BLaER1 (cell line): Measurements from ENCODE around the gene EPHA6.

Source experiments
- H3K27ac ChIP-seq: shearing (Covaris generic); formaldehyde crosslinking; 2 replicates; pipeline ENCODE4 v1.8.1; 2022
- H3K27me3 ChIP-seq: shearing (Covaris generic); formaldehyde crosslinking; 2 replicates; pipeline ENCODE4 v1.8.1; 2022
- H3K36me3 ChIP-seq: shearing (Covaris generic); formaldehyde crosslinking; 2 replicates; pipeline ENCODE4 v1.8.1; 2022
- H3K4me1 ChIP-seq: shearing (Covaris generic); formaldehyde crosslinking; 2 replicates; pipeline ENCODE4 v1.8.1; 2022
- H3K4me2 ChIP-seq: shearing (Covaris generic); formaldehyde crosslinking; 2 replicates; pipeline ENCODE4 v1.8.1; 2022
- H3K4me3 ChIP-seq: shearing (Covaris generic); formaldehyde crosslinking; 2 replicates; pipeline ENCODE4 v1.8.1; 2022
- H3K9ac ChIP-seq: shearing (Covaris generic); formaldehyde crosslinking; 2 replicates; pipeline ENCODE4 v1.8.1; 2022
- H3K9me3 ChIP-seq: shearing (Covaris generic); formaldehyde crosslinking; 2 replicates; pipeline ENCODE4 v1.8.1; 2022
- H4K20me1 ChIP-seq: shearing (Covaris generic); formaldehyde crosslinking; 2 replicates; pipeline ENCODE4 v1.8.1; 2022
- Cebpa-rat ChIP-seq: shearing (Covaris generic); IDR thresholded peaks from 2 replicates; pipeline ENCODE4 v1.8.1; 2022

EPHA6 gene

DNA sequence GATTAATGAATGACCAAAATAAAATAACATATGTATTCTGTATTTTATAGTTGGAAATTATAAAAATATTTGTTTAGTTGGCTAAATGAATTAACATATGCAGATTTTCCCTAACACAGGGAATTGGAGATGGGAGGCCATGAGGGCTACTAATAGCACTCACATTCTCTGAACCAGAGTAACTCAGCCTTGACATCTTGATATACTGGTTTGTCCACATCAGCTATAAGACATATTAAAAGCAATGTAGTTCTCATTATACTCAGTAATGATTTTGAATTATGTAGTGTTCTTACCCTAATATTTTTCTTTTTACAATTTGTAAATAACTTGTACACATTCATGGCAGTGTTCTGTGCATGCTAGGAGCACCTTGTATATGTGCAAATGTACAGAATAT is 255.9 kb downstream of the EPHA6 start:
- H3K9ac ChIP-seq: no peak overlapping the region
- no peaks in the 10 kb centered on the region for H3K36me3 ChIP-seq
- no peaks in the 10 kb centered on the region for H3K9me3 ChIP-seq
- H3K4me2 ChIP-seq: no peak overlapping the region
- no peaks in the 10 kb centered on the region for H3K27me3 ChIP-seq
- no peak for TF ChIP-seq Cebpa-rat
- H3K4me1 ChIP-seq: no peaks in the 10 kb centered on the region
- H3K4me3 ChIP-seq: no peak overlapping the region
- no peaks in the 10 kb centered on the region for H4K20me1 ChIP-seq
- H3K27ac ChIP-seq: no peak overlapping the region

GRCh38 chr3:97074546-97074945 is 260.2 kb downstream of the EPHA6 start:
- Histone ChIP-seq H3K4me3 (no peak overlapping the region), H3K27ac (no peak overlapping the region), H3K9ac (no peak overlapping the region), H4K20me1 (no peaks in the 10 kb centered on the region), H3K27me3 (no peaks in the 10 kb centered on the region), H3K4me2 (no peak overlapping the region), H3K36me3 (no peaks in the 10 kb centered on the region), H3K9me3 (no peaks in the 10 kb centered on the region), H3K4me1 (no peaks in the 10 kb centered on the region)
- no peak for TF ChIP-seq Cebpa-rat

DNA sequence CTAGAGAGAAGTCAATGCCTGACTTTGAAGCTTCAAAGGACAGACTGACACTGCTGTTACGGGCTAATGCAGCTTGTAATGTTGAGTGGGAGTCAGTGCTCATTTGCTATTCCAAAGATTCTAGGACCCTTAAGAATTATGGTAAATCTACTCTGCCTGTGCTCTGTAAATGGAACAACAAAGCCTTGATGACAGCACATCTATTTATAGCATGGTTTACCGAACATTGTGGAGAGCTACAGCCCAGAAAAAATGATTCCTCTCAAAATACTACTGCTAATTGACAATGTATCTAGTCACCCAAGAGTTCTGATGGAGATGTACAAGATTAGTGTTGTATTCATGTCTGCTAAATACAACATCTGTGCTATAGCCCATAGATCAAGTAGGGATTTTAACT is 262.3 kb downstream of the EPHA6 start:
- Histone ChIP-seq H3K27me3 (no peaks in the 10 kb centered on the region), H3K4me1 (no peaks in the 10 kb centered on the region), H3K9me3 (no peaks in the 10 kb centered on the region), H3K4me3 (no peak overlapping the region), H3K36me3 (no peaks in the 10 kb centered on the region), H3K4me2 (no peak overlapping the region), H4K20me1 (no peaks in the 10 kb centered on the region), H3K9ac (no peak overlapping the region), H3K27ac (no peak overlapping the region)
- no peak for TF ChIP-seq Cebpa-rat

- H3K4me1 ChIP-seq: no peaks in the 10 kb centered on the region
- H3K27ac ChIP-seq: no peak overlapping the region
- H4K20me1 ChIP-seq: no peaks in the 10 kb centered on the region
- H3K27me3 ChIP-seq: no peaks in the 10 kb centered on the region
- no peak overlapping the region for H3K4me2 ChIP-seq
- H3K4me3 ChIP-seq: no peak overlapping the region
- H3K9ac ChIP-seq: no peak overlapping the region
- no peaks in the 10 kb centered on the region for H3K36me3 ChIP-seq
- TF ChIP-seq Cebpa-rat: no peak
- H3K9me3 ChIP-seq: no peaks in the 10 kb centered on the region
These were observed 275.2 kb downstream of the EPHA6 start for GRCh38 chr3:97089621-97090020.

- TF ChIP-seq Cebpa-rat: no peak
- no peaks in the 10 kb centered on the region for H4K20me1 ChIP-seq
These were observed 288.2 kb downstream of the EPHA6 start for GRCh38 chr3:97102641-97103040.

GRCh38 chr3:97105989-97106651 is 291.7 kb downstream of the EPHA6 start:
- no peak for TF ChIP-seq Cebpa-rat
- Histone ChIP-seq H3K4me2 (no peak overlapping the region), H3K27ac (no peak overlapping the region), H3K9ac (no peak overlapping the region), H4K20me1 (no peaks in the 10 kb centered on the region), H3K36me3 (no peaks in the 10 kb centered on the region), H3K4me1 (no peaks in the 10 kb centered on the region), H3K9me3 (no peaks in the 10 kb centered on the region), H3K27me3 (no peaks in the 10 kb centered on the region), H3K4me3 (no peak overlapping the region)

More at GRCh38 chr3:97102641-97103040, 288.2 kb downstream of the EPHA6 start:
- H3K4me3 ChIP-seq: no peak overlapping the region
- H3K27me3 ChIP-seq: no peaks in the 10 kb centered on the region
- no peak overlapping the region for H3K9ac ChIP-seq
- H3K27ac ChIP-seq: no peak overlapping the region
- H3K9me3 ChIP-seq: no peaks in the 10 kb centered on the region
- no peak overlapping the region for H3K4me2 ChIP-seq
- H3K4me1 ChIP-seq: no peaks in the 10 kb centered on the region
- no peaks in the 10 kb centered on the region for H3K36me3 ChIP-seq

DNA sequence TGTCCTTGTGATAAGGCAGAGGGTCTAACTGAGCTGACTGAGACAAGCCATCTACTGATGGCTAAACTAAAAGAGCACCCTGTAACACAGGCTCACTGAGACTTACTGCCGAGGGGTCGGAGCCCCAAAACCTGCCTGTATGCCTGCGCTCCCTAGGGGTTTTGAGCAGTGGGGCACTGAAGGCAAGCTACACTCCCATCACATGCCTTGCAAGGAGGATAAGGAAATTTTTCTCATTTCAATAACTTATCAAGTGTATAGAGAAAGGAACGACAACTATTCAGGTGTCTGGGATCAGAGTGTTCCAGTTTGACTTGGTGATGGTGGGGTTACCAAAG is 292.2 kb downstream of the EPHA6 start:
- Histone ChIP-seq H3K9me3 (no peaks in the 10 kb centered on the region), H4K20me1 (no peaks in the 10 kb centered on the region), H3K9ac (no peak overlapping the region), H3K4me1 (no peaks in the 10 kb centered on the region), H3K4me3 (no peak overlapping the region), H3K27me3 (no peaks in the 10 kb centered on the region), H3K4me2 (no peak overlapping the region), H3K36me3 (no peaks in the 10 kb centered on the region), H3K27ac (no peak overlapping the region)
- no peak for TF ChIP-seq Cebpa-rat

GRCh38 chr3:97108136-97108535 is 293.7 kb downstream of the EPHA6 start:
- H3K36me3 ChIP-seq: no peaks in the 10 kb centered on the region
- no peaks in the 10 kb centered on the region for H3K9me3 ChIP-seq
- no peak overlapping the region for H3K9ac ChIP-seq
- no peaks in the 10 kb centered on the region for H3K27me3 ChIP-seq
- no peak overlapping the region for H3K4me2 ChIP-seq
- H4K20me1 ChIP-seq: no peaks in the 10 kb centered on the region
- no peaks in the 10 kb centered on the region for H3K4me1 ChIP-seq
- no peak overlapping the region for H3K4me3 ChIP-seq
- no peak overlapping the region for H3K27ac ChIP-seq
- no peak for TF ChIP-seq Cebpa-rat

- no peak for TF ChIP-seq Cebpa-rat
- no peaks in the 10 kb centered on the region for H4K20me1 ChIP-seq
- H3K4me2 ChIP-seq: no peak overlapping the region
- H3K9me3 ChIP-seq: no peaks in the 10 kb centered on the region
- no peaks in the 10 kb centered on the region for H3K4me1 ChIP-seq
- no peak overlapping the region for H3K9ac ChIP-seq
- H3K27ac ChIP-seq: no peak overlapping the region
- no peak overlapping the region for H3K4me3 ChIP-seq
- H3K27me3 ChIP-seq: no peaks in the 10 kb centered on the region
- H3K36me3 ChIP-seq: no peaks in the 10 kb centered on the region
These were observed 296.9 kb downstream of the EPHA6 start for GRCh38 chr3:97111244-97111643.

- no peak overlapping the region for H3K9ac ChIP-seq
- H3K36me3 ChIP-seq: no peaks in the 10 kb centered on the region
- H3K4me1 ChIP-seq: no peaks in the 10 kb centered on the region
- no peaks in the 10 kb centered on the region for H4K20me1 ChIP-seq
- H3K4me3 ChIP-seq: no peak overlapping the region
- H3K4me2 ChIP-seq: no peak overlapping the region
- H3K9me3 ChIP-seq: no peaks in the 10 kb centered on the region
- H3K27ac ChIP-seq: no peak overlapping the region
- no peak for TF ChIP-seq Cebpa-rat
- no peaks in the 10 kb centered on the region for H3K27me3 ChIP-seq
These were observed 307.0 kb downstream of the EPHA6 start for GRCh38 chr3:97121386-97121785.

DNA sequence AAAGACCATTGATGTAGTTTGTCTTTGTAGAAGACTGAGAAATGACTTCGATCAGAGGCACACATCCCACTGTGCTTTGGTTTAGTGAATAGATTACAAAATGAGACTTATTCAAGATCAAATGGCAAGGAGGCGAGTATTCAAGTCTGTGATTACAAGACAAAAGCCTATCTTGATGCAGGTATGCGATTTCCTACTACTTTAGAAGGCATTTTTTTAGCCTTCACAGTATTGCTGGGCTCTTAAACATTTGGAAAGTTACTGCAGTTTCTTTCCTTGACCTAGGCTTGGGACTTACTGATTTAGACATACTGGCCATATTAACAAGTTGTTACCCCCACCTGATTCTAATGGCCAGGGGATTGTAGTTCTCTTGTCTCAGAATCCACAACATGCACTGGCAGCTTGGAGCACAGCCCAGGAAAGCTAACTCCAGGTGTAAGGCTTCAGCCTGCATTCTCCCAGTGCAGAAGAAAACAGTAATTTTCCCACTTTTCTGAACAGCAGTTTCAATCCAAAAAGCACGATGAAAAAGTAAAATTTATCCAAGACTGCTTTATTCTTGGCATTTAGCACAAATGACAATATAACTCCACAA is 311.6 kb downstream of the EPHA6 start:
- Histone ChIP-seq H3K9ac (no peak overlapping the region), H3K27ac (no peak overlapping the region), H4K20me1 (no peaks in the 10 kb centered on the region), H3K4me1 (no peaks in the 10 kb centered on the region), H3K9me3 (no peaks in the 10 kb centered on the region), H3K4me2 (no peak overlapping the region), H3K27me3 (no peaks in the 10 kb centered on the region), H3K4me3 (no peak overlapping the region), H3K36me3 (no peaks in the 10 kb centered on the region)
- TF ChIP-seq Cebpa-rat: no peak
